K562 (cell line): ENCODE data around the gene DNASE1L2. TPM values are rescaled to one million over a fixed set of nuclear protein-coding genes. Genes with fewer than 3 reads are reported as not detected.

Experiments used
- ATAC-seq: fragments of 200-7000 bp; cut with Tn5 transposase; 3 replicates; pipeline ENCODE4 v1.9.1; 2020; ENCODE audit warnings: moderate library complexity
- BruUV-seq: library from RNA; stranded (reverse); fragments of 400-500 nt; replicated peaks from 2 replicates; lab custom pipeline; 2021; lab: Mats Ljungman, UMichigan
- CTCF ChIA-PET: fragments of 300-600 bp; formaldehyde crosslinking; extraction: SDS; loops from one replicate; lab custom pipeline; 2021; ENCODE audit warnings: low intra/inter-chr PET ratio; lab: Yijun Ruan, JAX
- POLR2A ChIA-PET: fragments of 300-600, 350-650 bp; sonication (Branson Sonifier 250); formaldehyde crosslinking; extraction: SDS; loops from one replicate; lab custom pipeline; 2021; ENCODE audit warnings: antibody characterized with exemption, inconsistent platforms; lab: Yijun Ruan, JAX
- DNase-seq, 4 experiments: peaks; one replicate each; pipeline versions ENCODE4 v3.0.0 to v3.0.0-alpha.2; 2011 to 2018; ENCODE audit warnings: low spot score in 3 of 4, mixed read lengths in 3 of 4; ENCODE audit errors: extremely low read depth in 1 of 4
- FAIRE-seq: peaks from 2 replicates; lab custom pipeline; 2011; peaks lifted over from hg19 to GRCh38; lab: Jason Lieb, UNC
- H2AFZ ChIP-seq: 2 replicates; pipeline ENCODE4 v1.6.0; 2011; ENCODE audit warnings: low read depth, low read length, control low read depth, inconsistent platforms
- H3K27ac ChIP-seq: fragments of 200-600 bp; 3 replicates; pipeline ENCODE4 v1.8.0; 2011; ENCODE audit warnings: low read depth, mild to moderate bottlenecking, control low read depth, inconsistent platforms, low read length, moderate library complexity, mixed read lengths; ENCODE audit errors: extremely low read depth
- H3K27me3 ChIP-seq, 2 experiments: fragments of 300-600 bp in 1 of 2; 2 replicates in 1 of 2; 3 replicates in 1 of 2; pipeline versions ENCODE4 v1.6.0 to v1.8.0; 2011; ENCODE audit warnings: inconsistent platforms in 2 of 2, low read length in 2 of 2, mild to moderate bottlenecking in 1 of 2, mixed read lengths in 1 of 2, moderate library complexity in 1 of 2; ENCODE audit not compliant: control insufficient read depth in 2 of 2, insufficient read depth in 2 of 2
- H3K36me3 ChIP-seq: fragments of 300-600 bp; 3 replicates; pipeline ENCODE4 v1.8.0; 2011; ENCODE audit warnings: mild to moderate bottlenecking, low read length, inconsistent platforms; ENCODE audit not compliant: control insufficient read depth, insufficient read depth
- H3K4me1 ChIP-seq, 2 experiments: fragments of 200-600 bp in 1 of 2; replicated peaks in 1 of 2; 2 replicates in 1 of 2; 3 replicates in 1 of 2; pipeline versions ENCODE4 v1.5.1 to v1.8.0; 2011; ENCODE audit warnings: inconsistent platforms in 2 of 2, low read length in 2 of 2, mild to moderate bottlenecking in 1 of 2, mixed read lengths in 1 of 2, moderate library complexity in 1 of 2; ENCODE audit not compliant: control insufficient read depth in 2 of 2, insufficient read depth in 2 of 2
- H3K4me2 ChIP-seq: 2 replicates; pipeline ENCODE4 v1.6.1; 2011; ENCODE audit warnings: low read length, control low read depth, inconsistent platforms, mixed read lengths; ENCODE audit not compliant: insufficient read depth
- H3K4me3 ChIP-seq: fragments of 200-600 bp; sonication (generic), shearing (Covaris generic); 2 replicates; pipeline ENCODE4 v1.5.1; 2016; ENCODE audit warnings: control low read depth, inconsistent platforms
- H3K79me2 ChIP-seq: fragments of 200-600 bp; 3 replicates; pipeline ENCODE4 v1.8.0; 2011; ENCODE audit warnings: low read length, inconsistent platforms; ENCODE audit not compliant: control insufficient read depth, insufficient read depth
- H3K9ac ChIP-seq, 2 experiments: 2 replicates each; pipeline versions ENCODE4 v1.6.0 to v1.6.1; 2011; ENCODE audit warnings: low read depth in 2 of 2, low read length in 2 of 2, control low read depth in 1 of 2, inconsistent platforms in 1 of 2, mild to moderate bottlenecking in 1 of 2, mixed read lengths in 1 of 2; ENCODE audit not compliant: insufficient read depth in 1 of 2
- H3K9me1 ChIP-seq: one replicate; pipeline ENCODE4 v1.6.0; 2011; ENCODE audit warnings: inconsistent platforms, mild to moderate bottlenecking, low read length, moderate library complexity; ENCODE audit not compliant: control insufficient read depth, insufficient read depth
- H3K9me3 ChIP-seq: replicated peaks from 2 replicates; pipeline ENCODE4 v1.5.1; 2011; ENCODE audit warnings: low read depth, low read length, inconsistent platforms; ENCODE audit not compliant: control insufficient read depth, insufficient read depth
- H4K20me1 ChIP-seq: replicated peaks from 2 replicates; pipeline ENCODE4 v1.6.1; 2011; ENCODE audit warnings: low read length, inconsistent platforms, mixed read lengths; ENCODE audit not compliant: control insufficient read depth, insufficient read depth
- BRCA1 ChIP-seq, 2 experiments: fragments of 450-650 bp in 1 of 2; sonication (generic) in 1 of 2; formaldehyde crosslinking in 1 of 2; IDR thresholded peaks; 2 replicates each; pipeline versions ENCODE4 v1.5.0 to v1.6.1; 2017 to 2020; ENCODE audit warnings: mild to moderate bottlenecking in 1 of 2, missing genetic modification reagents in 1 of 2
- ELF4 ChIP-seq: fragments of 450-650 bp; formaldehyde crosslinking; IDR thresholded peaks from 2 replicates; pipeline ENCODE4 v1.4.0; 2022; ENCODE audit warnings: missing genetic modification characterization
- HDAC2 ChIP-seq: fragments of 450-650 bp; IDR thresholded peaks from 2 replicates; pipeline ENCODE4 v1.6.1; 2016; ENCODE audit warnings: mild to moderate bottlenecking
- RAD21 ChIP-seq, 2 experiments: fragments of 250-450 bp in 1 of 2; fragments of 450-650 bp in 1 of 2; sonication (Bioruptor Pico) in 1 of 2; formaldehyde crosslinking in 1 of 2; IDR thresholded peaks in 1 of 2; conservative IDR thresholded peaks in 1 of 2; 2 replicates each; pipeline versions ENCODE4 v1.4.0 to v1.8.0; 2020 to 2022; ENCODE audit warnings: mild to moderate bottlenecking in 2 of 2, moderate library complexity in 1 of 2
- SNIP1 ChIP-seq: fragments of 450-650 bp; IDR thresholded peaks from 2 replicates; pipeline ENCODE4 v1.7.1; 2017; ENCODE audit warnings: low read depth, mild to moderate bottlenecking
- XRCC3 ChIP-seq: fragments of 450-650 bp; IDR thresholded peaks from 2 replicates; pipeline ENCODE4 v1.6.1; 2017; ENCODE audit warnings: mild to moderate bottlenecking, moderate library complexity
- ZNF24 ChIP-seq: fragments of 450-650 bp; IDR thresholded peaks from 2 replicates; pipeline ENCODE4 v1.6.1; 2016
- WGBS: fragments of 100-300 bp; shearing (Covaris generic); methylation state at CpG from one replicate; pipeline ENCODE4 v1.1.6; 2016; ENCODE audit warnings: low coverage, mixed read lengths; ENCODE audit not compliant: insufficient coverage; ENCODE audit errors: missing lambda C conversion rate; 5-methylcytosine and 5-hydroxymethylcytosine counted together
- in situ Hi-C: fragments of 300-500 bp; cut with MboI; formaldehyde crosslinking; loops from 4 replicates; pipeline ENCODE4 v1.15.0; 2018; ENCODE audit warnings: inconsistent platforms, mixed read lengths
- intact Hi-C: fragments of 100-400 bp; cut with micrococcal nuclease; formaldehyde crosslinking; loops from 2 replicates; pipeline ENCODE4 v1.14.2; 2022
- polyA plus RNA-seq, 8 experiments: library from polyadenylated mRNA; depleted of rRNA in 4 of 8; stranded (reverse) in 5 of 8; unstranded in 3 of 8; fragments of >200 nt; fragmentation: Nextera tagmentation in 2 of 8; fragmentation: Illumina TruSeq in 1 of 8; extraction: Ambion mirVana in 2 of 8; extraction: Trizol in 1 of 8; gene quantifications; 2 replicates each; pipeline versions ENCODE4 v1.2.1 to v1.2.3, GENCODE V29; 2011 to 2014; ENCODE audit warnings: inconsistent platforms in 1 of 8, missing spikeins in 1 of 8
- total RNA-seq, 7 experiments: library from RNA; depleted of rRNA in 6 of 7; stranded (reverse); fragments of >200 nt in 6 of 7; fragmentation: Illumina TruSeq in 2 of 7; extraction: Trizol in 2 of 7; gene quantifications; 2 replicates each; pipeline versions ENCODE4 v1.2.1 to v1.2.3, GENCODE V29; 2011 to 2021; ENCODE audit warnings: low replicate concordance in 1 of 7
- TF ChIP-seq, protein P1 (sequence below): sonication (generic); formaldehyde crosslinking; IDR thresholded peaks from 2 replicates; pipeline ENCODE4 v1.8.0; 2022; ENCODE audit warnings: mild to moderate bottlenecking, missing genetic modification reagents

Gene DNASE1L2
- total and polyA plus RNA-seq, 9 of the 15 experiments (the other 6 are each of a cell fraction or from before 2014, with no cell fraction given), result 0.08 to 2.7 (median 1.7) TPM; not detected in 1

DNA sequence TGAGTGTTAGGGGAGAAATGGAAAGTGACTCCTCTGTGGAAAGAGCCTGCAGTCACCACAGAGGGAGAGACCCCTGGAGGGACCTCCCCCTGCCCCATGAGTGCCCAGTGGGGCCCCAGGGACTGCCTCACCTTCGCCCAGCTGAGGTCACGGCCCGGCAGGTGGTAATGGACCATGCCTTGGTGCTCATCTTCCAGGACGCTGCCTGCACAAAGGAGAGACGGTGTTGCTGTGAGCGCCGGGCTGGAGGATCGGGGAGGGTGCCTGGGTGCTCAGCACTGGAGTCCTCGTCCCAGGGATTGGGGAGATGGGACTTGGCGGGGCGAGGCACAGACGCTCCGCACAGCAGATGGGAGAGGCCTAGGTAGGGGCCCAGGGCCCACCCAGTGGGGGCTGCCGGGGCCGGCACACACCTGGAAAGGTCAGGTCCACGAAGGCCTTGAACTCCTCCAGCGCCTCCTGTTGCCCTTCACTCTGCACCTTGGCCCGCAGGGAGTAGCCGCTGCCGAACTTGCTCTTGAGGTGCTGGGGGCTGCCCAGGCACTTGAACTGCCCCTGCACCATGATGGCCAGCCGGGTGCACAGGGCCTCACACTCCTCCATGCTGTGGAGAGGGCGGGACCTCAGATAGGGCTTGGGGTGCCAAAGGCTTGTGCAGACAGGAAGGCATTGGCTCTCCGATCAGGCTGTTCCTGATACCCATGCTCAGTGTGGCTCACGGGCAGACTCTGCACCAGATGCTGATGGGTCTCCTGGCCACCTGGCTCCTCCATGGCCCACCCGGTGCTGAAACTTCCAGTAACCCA is 41.4 kb downstream of the DNASE1L2 start:
- Histone ChIP-seq H3K79me2 (no peaks in the 10 kb centered on the region), H3K9me3 (no peaks in the 10 kb centered on the region), H3K27ac (no peak overlapping the region), H4K20me1 (no peaks in the 10 kb centered on the region), H3K9ac (peak overlapping the region in 1 of 2 experiments; percentile 43; a peak in 2 of 4 replicates), H3K9me1 (peaks cover 3% of the 10 kb centered on the region), H3K4me2 (no peak overlapping the region), H2AFZ (no peak overlapping the region), H3K36me3 (peaks cover 38% of the 10 kb centered on the region; the same call in 2 of the 3 replicates), H3K4me1 (peaks cover 0 to 38% of the 10 kb centered on the region in 2 experiments; a peak in 2 of 5 replicates), H3K27me3 (no peaks in the 10 kb centered on the region)
- POLR2A ChIA-PET, result interaction anchor here (0.7 kb wide), 1 partner anchor 241 kb away, joined by 3 read pairs; no protein-coding TSS in a partner anchor
- no peak for DNase-seq
- intact Hi-C loops, result no loop called here
- CTCF ChIA-PET, result interaction anchor here (0.5 kb wide), 1 partner anchor 302 kb away, joined by 3 read pairs; no protein-coding TSS in a partner anchor
- no peak for ATAC-seq
- FAIRE-seq, result no peak
- WGBS, result 87% methylated on average over 23 of the region's 25 CpGs
- in situ Hi-C loops, result no loop called here
- no TSS peak for BruUV-seq
- TF ChIP-seq BRCA1 (IDR thresholded peaks at IDR 0.05), result no peak
- no peak for TF ChIP-seq BRCA1 (CRISPR knock-in tag; IDR thresholded peaks at IDR 0.05)
- no peak for TF ChIP-seq RAD21 (CRISPR knock-in tag; conservative IDR thresholded peaks at IDR 0.05 in 1 of 2, IDR thresholded peaks at IDR 0.05 in 1 of 2)
- no peak for TF ChIP-seq ELF4 (CRISPR knock-in tag)
- TF ChIP-seq ZNF24, result no peak
- no peak for TF ChIP-seq HDAC2
- TF ChIP-seq SNIP1, result no peak
- no peak for TF ChIP-seq XRCC3
- TF ChIP-seq, protein P1, sequence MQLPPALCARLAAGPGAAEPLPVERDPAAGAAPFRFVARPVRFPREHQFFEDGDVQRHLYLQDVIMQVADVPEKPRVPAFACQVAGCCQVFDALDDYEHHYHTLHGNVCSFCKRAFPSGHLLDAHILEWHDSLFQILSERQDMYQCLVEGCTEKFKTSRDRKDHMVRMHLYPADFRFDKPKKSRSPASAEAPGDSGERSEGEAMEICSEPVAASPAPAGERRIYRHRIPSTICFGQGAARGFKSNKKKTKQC (CRISPR knock-in tag), result no peak
- TF ChIP-seq, all 486 proteins: peak for 0
- no peak overlapping the region for H3K4me3 ChIP-seq
